DMS114 treated with DMSO at 0.1 percent for 48 hours (cell line): ENCODE data around the gene EVA1B.

ENCODE experiments used
- DNase-seq: peaks from one replicate; lab custom pipeline; 2025; ENCODE audit not compliant: unreplicated experiment; lab: John Stamatoyannopoulos, UW

Gene EVA1B, protein sequence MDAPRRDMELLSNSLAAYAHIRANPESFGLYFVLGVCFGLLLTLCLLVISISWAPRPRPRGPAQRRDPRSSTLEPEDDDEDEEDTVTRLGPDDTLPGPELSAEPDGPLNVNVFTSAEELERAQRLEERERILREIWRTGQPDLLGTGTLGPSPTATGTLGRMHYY

GRCh38 chr1:36323636-36324352 is at the start of gene EVA1B:
Gene EVA1B (minus strand): TSS chr1:36323645. CDS start chr1:36323037, 608 bp downstream.
- peak; percentile 46 for DNase-seq

DNA sequence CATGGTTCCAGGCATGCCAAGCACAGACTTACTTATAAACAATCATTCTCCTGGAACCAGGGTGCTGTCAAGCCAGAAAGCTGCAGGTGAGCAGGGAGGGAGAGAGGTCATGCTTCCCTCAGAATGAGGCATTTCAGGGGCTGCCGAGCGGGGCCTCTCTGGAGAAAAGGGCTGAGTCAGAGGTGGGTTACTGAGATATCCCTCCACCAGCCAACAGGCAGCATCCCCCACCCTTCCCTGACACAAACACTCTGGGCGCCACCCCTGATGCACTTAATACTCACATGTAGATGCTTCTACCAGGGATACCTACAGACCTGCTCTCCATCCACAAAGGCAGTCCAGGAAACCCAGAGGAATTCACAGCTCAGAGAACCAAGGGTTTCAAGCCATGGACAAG is 49.2 kb upstream of the EVA1B start:
- DNase-seq = no peak

DNA sequence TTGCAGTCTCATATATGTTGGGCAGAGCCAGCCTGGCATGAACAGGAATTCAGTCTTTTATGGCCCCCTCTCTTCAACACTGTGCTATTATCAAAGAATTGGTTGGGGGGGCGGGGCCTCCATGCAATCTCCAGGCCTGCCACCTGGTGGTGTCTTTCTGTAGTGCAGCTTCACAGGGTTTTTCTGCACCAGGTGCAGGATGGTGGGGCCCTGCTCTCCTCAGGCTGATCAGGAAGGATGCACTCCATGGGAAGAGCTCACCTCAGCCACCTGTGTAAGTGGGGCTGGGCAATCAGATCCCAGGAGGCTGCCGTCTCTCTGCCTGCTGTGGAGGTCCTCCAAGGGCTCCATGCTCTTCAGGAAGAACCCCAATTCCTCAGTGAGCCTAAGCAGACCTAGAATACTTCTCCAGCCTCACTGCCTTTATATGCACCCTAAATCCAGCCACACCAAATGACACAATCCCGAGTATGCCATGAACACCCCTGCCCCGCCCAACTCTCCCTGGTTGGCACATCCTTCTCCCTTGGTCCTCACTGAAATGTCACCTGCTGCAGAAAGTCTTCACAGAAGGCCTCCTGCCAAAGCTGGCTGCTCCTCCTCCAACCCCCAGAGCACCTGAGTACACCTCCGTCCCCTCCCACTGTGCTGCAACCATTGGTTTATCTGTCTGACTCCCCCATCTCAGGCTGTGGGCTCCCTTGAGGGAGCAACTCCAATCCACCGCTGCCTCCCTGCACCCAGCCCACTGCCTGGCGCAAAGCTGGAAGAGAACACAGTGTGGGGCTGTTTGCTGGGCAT is 45.8 kb upstream of the EVA1B start:
- peak; percentile 24 for DNase-seq

DNA sequence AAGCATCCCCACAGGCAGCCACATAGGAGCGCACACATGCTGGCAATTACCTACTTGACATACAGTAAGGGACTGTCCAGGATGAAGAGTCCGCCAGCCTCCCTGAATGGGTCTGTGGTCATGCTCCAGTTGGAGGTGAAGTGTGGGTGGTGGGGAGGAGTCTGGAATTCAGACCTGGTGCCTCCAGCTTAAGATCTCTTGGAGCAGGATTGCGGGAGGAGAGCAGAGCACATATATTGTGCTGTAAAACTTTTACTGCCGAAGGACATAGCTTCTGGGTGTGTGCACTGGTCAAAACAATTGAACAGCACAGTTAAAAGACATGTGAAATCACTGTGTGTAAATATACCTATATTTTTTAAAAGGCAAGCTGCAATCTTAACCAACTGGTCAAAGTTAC is 44.4 kb upstream of the EVA1B start:
- DNase-seq = no peak

DNA sequence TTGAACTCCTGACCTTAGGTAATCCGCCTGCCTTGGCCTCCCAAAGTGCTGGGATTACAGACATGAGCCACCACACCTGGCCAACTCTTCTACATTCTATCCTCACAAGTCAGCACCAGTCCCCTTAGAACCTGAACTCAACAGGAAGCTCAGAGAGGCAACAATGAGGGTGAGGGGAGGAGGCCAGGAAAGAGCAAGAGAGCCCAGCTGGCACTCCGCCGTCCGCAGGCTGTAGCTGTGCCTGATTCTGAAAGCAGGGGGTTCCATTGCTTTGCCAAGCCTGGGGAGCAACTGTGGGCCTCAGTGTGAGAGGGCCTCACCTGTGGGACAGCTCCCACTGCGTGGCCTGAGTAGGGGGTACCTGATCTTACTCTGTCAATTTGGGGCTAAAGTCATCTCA is 43.6 kb upstream of the EVA1B start:
- no peak for DNase-seq

GRCh38 chr1:36366091-36366661 is 42.7 kb upstream of the EVA1B start:
- DNase-seq = no peak

DNA sequence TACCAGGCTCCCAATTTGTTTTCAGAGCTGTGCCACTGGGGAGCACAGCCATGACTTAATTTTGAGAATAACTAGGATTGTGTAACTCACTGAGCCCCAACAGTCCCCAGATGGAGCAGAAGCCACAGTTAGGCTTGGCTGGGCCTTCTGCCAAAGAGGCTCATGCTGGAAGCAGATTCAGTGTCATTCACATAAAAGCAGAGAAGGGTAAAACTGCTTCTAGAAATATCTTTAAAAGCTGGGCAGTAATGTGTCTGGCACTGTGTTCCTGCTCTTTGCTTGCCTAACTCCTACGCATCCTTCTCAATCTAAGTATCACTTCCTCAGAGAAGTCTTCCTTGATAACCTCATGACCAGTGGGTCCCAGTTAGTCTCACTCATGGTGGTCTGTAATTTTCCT is 41.9 kb upstream of the EVA1B start:
- DNase-seq = no peak

- no peak for DNase-seq
These were observed 36.6 kb upstream of the EVA1B start for GRCh38 chr1:36359911-36360550.

- no peak for DNase-seq
These were observed 35.9 kb upstream of the EVA1B start for GRCh38 chr1:36359383-36359782.

DNA sequence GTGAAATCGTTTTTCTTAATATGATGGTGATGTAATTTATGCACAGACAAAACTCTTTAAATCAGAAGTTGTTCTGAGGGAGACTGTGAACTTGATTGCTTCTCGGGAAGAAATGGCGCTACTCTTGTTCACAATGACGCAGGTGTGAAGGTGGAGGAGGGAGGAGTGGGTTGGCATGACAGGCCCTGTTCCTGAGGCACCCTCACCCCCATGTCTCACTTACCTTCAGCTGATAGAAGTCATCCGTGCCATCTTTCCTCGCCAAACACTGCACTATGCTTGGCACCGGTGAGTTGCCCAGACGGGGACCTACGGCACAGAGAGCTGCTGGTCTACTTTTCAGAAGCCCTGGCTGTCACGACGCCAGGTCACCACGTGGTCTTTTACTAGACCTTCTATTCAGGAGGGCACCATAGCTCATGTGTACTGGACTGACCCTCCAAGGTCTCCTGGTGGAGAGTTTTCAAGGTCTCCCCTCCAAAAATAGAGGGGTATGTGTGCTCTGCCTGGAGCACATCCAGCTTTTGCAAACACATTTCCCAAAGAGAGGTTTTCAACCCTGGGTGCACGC is 35.2 kb upstream of the EVA1B start:
- DNase-seq = no peak

DNA sequence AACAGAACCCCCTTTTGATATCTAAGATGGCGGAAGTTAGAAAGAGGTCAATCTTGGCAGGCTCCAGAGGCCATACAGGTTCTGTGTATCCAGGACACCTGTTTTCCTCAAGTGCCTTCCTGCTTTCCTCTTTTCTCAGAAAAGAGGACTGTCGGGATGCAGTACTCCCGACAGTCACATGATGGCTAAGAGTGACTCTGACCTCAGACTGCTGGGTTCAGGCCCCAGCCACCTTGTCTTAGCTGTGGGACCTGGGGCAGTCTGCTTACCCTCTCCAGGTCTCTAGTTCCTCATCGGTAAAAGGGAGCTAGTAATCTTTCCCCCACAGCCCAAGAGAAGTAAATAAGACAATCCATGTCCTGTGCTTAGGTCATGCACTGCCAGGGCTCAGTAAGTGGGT is 32.4 kb upstream of the EVA1B start:
- no peak for DNase-seq

DNA sequence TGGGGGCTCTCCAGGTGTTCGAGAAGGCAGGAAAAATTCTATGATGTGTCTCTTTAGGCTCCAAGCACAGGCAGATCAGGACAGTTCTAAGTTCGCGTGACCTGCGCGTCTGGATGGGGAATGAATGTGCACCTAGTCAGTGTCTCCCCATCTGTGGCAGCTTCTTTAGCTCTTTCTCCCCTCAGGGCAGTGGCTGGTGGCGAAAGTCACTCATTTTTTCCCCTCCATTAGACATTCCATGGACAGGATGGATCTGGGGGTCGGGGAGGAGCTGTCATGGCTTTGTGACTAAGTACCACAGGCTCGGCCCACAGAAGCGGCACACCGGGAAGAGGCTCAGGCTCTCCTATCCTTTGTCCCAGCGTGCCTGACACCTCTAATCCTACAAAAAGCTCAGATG is 31.0 kb upstream of the EVA1B start:
- no peak for DNase-seq

GRCh38 chr1:36352910-36353878 is 29.7 kb upstream of the EVA1B start:
- no peak for DNase-seq

- no peak for DNase-seq
These were observed 28.9 kb upstream of the EVA1B start for GRCh38 chr1:36352125-36352909.

- DNase-seq = no peak
These were observed 28.0 kb upstream of the EVA1B start for GRCh38 chr1:36351227-36351977.

GRCh38 chr1:36350659-36351226 is 27.3 kb upstream of the EVA1B start:
- no peak for DNase-seq

GRCh38 chr1:36349839-36350238 is 26.4 kb upstream of the EVA1B start:
- no peak for DNase-seq

- no peak for DNase-seq
These were observed 25.8 kb upstream of the EVA1B start for GRCh38 chr1:36349241-36349671.
